Endometrium (tissue), 2 donors: ENCODE results near the gene KIFC1.

Experiments used
- FAIRE-seq: peaks from 2 replicates; lab custom pipeline; 2012; peaks lifted over from hg19 to GRCh38; lab: Jason Lieb, UNC
- donor health status: control.
- donor health status: control.

The KIFC1 gene

GRCh38 chr6:33426590-33427511 lies 35.2 kb downstream of the KIFC1 start:
- no peak for FAIRE-seq

GRCh38 chr6:33427585-33428223 lies 36.1 kb downstream of the KIFC1 start:
- no peak for FAIRE-seq

GRCh38 chr6:33428224-33428965 lies 36.8 kb downstream of the KIFC1 start:
- no peak for FAIRE-seq

GRCh38 chr6:33428966-33429749 lies 37.5 kb downstream of the KIFC1 start:
- FAIRE-seq: no peak

GRCh38 chr6:33429750-33430052 lies 38.1 kb downstream of the KIFC1 start:
- FAIRE-seq: no peak

GRCh38 chr6:33430334-33430733 lies 38.7 kb downstream of the KIFC1 start:
- no peak for FAIRE-seq

GRCh38 chr6:33430991-33431879 lies 39.6 kb downstream of the KIFC1 start:
- FAIRE-seq: no peak

- FAIRE-seq: no peak
Measured at GRCh38 chr6:33431880-33432541, 40.4 kb downstream of the KIFC1 start.

GRCh38 chr6:33432546-33432945 lies 40.9 kb downstream of the KIFC1 start:
- no peak for FAIRE-seq

GRCh38 chr6:33433001-33433543 lies 41.4 kb downstream of the KIFC1 start:
- no peak for FAIRE-seq

- FAIRE-seq: no peak
Measured at GRCh38 chr6:33433544-33434191, 42.0 kb downstream of the KIFC1 start.

- FAIRE-seq: no peak
Measured at GRCh38 chr6:33434961-33435360, 43.3 kb downstream of the KIFC1 start.

GRCh38 chr6:33437666-33438065 lies 46.0 kb downstream of the KIFC1 start:
- FAIRE-seq: no peak

GRCh38 chr6:33438978-33439594 lies 47.5 kb downstream of the KIFC1 start:
- no peak for FAIRE-seq

GRCh38 chr6:33439956-33440648 lies 48.5 kb downstream of the KIFC1 start:
- no peak for FAIRE-seq

- FAIRE-seq: no peak
Measured at GRCh38 chr6:33440649-33441309, 49.2 kb downstream of the KIFC1 start.

- FAIRE-seq: no peak
Measured at GRCh38 chr6:33441457-33441856, 49.8 kb downstream of the KIFC1 start.

GRCh38 chr6:33442283-33442682 lies 50.7 kb downstream of the KIFC1 start:
- FAIRE-seq: no peak
